Fibroblast of villous mesenchyme (primary cell): ENCODE measurements around the gene LRRC74A. TPM values are rescaled to one million over a fixed set of nuclear protein-coding genes. Genes with fewer than 3 reads are reported as not detected.
A peak's percentile ranks its signal among the peaks of the same experiment; 100 is the strongest.
"Not testable (repeated sequence)": the region's sequence is repeated elsewhere in the genome, so short reads cannot be mapped to it uniquely, and the experiment has no call there.

Experiments
- DNase-seq: peaks from one replicate; pipeline ENCODE4 v3.0.0-alpha.2; 2010; ENCODE audit warnings: low read depth
- H3K4me3 ChIP-seq: 2 replicates; pipeline ENCODE4 v1.5.1; 2011; ENCODE audit warnings: low read depth, mild to moderate bottlenecking, low read length
- total RNA-seq: library from RNA; depleted of rRNA; stranded (reverse); fragments of >200 nt; gene quantifications from 2 replicates; pipeline ENCODE4 v1.2.3, GENCODE V29; 2012
- TF ChIP-seq, protein P1 (sequence below): IDR thresholded peaks from 2 replicates; pipeline ENCODE4 v1.5.1; 2012; ENCODE audit warnings: low read depth, mild to moderate bottlenecking, low read length; ENCODE audit not compliant: insufficient read depth

LRRC74A gene
- total RNA-seq, 1 donor = not detected

DNA sequence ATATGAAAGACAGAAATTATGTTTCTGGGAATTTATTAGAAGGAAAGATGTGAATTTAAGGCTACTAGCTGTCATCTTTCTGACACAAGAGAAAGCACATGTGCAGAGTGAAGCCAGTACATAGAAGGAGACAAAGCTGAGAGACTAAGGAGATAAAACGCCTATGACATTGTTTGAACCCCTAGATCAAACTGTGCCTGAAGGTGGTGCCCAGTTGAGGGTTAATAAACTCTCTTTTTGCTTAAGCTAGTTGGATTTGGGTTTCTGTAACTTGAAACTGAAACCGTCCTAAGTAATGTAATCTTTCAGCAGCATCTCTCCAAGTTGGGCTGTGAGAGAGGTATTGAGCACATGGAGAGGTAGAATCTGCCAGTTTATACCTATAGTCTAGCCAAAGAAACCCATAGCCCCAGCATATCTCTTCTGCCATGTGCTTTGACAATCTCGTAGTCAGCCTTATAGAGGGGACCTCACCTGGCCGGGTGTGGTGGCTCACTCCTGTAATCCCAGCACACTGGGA, 84.2 kb downstream of the LRRC74A start:
- no peak overlapping the region for H3K4me3 ChIP-seq
- DNase-seq = no peak
- TF ChIP-seq, protein P1, sequence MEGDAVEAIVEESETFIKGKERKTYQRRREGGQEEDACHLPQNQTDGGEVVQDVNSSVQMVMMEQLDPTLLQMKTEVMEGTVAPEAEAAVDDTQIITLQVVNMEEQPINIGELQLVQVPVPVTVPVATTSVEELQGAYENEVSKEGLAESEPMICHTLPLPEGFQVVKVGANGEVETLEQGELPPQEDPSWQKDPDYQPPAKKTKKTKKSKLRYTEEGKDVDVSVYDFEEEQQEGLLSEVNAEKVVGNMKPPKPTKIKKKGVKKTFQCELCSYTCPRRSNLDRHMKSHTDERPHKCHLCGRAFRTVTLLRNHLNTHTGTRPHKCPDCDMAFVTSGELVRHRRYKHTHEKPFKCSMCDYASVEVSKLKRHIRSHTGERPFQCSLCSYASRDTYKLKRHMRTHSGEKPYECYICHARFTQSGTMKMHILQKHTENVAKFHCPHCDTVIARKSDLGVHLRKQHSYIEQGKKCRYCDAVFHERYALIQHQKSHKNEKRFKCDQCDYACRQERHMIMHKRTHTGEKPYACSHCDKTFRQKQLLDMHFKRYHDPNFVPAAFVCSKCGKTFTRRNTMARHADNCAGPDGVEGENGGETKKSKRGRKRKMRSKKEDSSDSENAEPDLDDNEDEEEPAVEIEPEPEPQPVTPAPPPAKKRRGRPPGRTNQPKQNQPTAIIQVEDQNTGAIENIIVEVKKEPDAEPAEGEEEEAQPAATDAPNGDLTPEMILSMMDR = no peak

GRCh38 chr14:76911473-76911872, 85.3 kb downstream of the LRRC74A start:
- no peak for DNase-seq
- no peak overlapping the region for H3K4me3 ChIP-seq
- TF ChIP-seq, protein P1 = no peak

- H3K4me3 ChIP-seq, DNase-seq: not testable (repeated sequence)
These were observed 88.4 kb downstream of the LRRC74A start for GRCh38 chr14:76914533-76915081.

DNA sequence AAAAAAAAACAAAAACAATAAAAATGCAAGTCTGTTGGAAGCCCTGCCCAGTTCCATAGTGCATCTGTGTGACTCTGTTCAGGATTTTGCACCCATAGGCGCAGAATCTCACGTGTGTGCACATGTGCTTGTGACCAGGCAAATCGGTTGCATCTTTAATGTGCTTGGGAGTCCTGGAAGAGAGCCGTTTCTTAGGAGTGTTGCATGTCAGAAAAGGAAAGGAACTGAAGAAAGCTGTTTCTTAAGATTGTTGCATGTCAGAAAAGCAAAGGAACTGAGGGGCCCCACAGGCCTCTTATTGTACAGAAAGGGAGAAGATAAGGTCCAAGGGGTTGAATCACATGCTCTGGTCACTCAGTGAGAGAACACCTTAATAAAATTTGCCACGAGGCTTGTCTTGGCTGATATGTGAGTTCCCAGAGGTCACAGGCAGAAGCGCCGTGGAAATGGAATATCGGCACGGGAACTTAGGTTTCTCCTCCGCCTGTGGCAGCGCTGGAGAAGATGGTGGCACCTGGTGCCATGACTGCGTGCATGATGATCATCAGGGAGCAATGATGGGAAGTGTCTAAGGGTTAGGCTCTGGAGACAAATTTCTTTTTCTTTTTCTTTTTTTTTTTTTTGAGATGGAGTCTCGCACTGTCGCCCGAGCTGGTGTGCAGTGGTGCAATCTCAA, 90.0 kb downstream of the LRRC74A start:
- DNase-seq = no peak
- TF ChIP-seq, protein P1 = no peak
- no peak overlapping the region for H3K4me3 ChIP-seq

DNA sequence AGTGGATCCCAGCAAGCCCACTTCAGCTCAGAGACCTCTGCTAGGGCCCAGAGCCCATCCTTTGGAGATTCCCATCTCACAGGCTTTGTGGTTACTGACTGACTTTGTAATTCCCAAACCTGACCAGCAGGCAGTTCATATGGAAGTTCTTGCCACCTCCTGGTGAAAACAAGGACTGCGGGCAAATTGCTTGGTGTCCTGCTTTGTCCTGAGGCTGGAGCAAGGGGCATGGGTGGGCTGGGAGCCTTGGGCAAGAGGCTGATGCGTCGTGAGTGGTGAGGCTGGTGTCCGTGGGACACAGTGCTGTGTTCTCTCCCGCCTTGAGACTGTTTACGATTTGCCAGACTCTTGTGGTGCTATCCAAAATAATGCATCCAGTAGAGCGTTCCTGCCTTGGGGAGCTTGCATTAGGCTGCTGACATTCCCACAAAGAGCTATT, 91.0 kb downstream of the LRRC74A start:
- TF ChIP-seq, protein P1 = peak; percentile 89
- DNase-seq = peak; percentile 83
- H3K4me3 ChIP-seq = no peak overlapping the region

GRCh38 chr14:76917745-76918255, 91.6 kb downstream of the LRRC74A start:
- TF ChIP-seq, protein P1 = no peak
- DNase-seq = no peak
- H3K4me3 ChIP-seq = no peak overlapping the region

DNA sequence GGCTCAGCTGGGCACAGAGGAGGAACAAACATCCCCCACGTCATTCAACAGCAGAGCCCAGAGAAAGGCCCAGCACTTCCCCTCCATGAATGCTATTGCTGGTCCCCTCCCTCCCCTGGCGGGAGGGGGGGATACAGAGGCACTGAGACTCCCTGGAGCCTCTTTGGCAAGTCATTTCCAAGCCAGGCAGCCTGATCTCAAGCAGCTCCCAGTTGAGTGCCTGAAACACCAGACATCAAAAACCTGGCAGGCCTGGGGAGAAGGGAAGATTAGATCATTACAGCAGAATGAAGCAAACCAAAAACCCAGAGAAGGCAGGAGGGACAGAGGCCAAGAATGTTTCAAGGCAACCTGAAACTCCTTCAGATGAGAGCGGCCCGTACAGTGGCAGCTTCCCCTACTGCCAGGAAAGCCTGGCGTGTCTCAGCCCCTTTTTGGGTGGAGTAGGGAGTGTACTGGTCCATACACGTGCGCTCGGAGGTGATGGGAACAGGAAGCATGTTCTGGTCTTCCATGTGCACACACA, 92.1 kb downstream of the LRRC74A start:
- no peak overlapping the region for H3K4me3 ChIP-seq
- TF ChIP-seq, protein P1 = no peak
- peak; percentile 79 for DNase-seq
